Raji (cell line): ENCODE measurements around the gene TLE3.
A peak's percentile ranks its signal among the peaks of the same experiment; 100 is the strongest.

ENCODE experiments used
- POLR2A ChIP-seq: IDR thresholded peaks from 2 replicates; pipeline ENCODE4 v1.6.1; 2011; ENCODE audit warnings: low read depth, low read length, control low read depth; ENCODE audit not compliant: insufficient read depth

TLE3 gene

DNA sequence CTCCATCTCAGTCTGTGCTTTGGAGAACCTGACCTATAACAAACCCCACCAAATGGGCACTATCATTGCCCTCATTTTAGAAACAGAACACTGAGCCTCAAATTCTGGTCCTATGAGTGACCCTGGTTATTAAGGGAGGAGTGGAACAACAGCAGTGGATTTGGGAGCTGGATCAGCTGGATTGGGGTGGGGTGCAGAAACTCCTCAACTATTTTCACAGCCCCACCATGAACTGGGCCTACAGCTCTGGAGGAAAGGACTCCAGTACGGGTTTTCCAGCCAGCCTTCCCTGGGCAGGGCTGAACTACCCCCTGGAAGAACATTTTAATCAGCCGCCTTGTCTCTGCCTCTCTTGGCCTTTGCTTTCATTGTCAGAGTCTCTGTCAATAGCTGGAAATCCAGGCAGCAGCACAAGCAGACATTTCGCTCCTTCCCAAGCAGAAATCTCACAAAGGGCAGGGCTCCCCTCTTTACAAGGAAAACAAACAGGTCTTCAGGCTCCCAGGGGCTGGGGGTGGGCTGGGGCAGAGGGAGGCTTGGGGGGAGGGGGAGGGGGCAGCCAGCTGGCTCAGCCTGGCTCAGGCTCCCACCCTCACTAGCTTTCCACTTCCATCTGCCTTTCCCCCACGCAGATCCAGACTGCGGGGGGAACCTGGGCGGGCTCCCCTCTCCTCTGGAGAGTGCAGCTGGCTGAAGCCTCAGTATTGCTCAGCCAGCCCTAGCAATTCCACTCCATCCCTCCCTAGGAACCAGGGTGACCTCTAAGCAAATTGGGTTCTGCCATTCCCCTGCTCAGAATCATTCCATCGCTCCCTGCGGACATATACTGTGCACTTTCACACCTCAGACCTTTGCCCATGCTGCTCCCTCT is 13.7 kb upstream of the TLE3 start:
- TF ChIP-seq POLR2A: no peak

DNA sequence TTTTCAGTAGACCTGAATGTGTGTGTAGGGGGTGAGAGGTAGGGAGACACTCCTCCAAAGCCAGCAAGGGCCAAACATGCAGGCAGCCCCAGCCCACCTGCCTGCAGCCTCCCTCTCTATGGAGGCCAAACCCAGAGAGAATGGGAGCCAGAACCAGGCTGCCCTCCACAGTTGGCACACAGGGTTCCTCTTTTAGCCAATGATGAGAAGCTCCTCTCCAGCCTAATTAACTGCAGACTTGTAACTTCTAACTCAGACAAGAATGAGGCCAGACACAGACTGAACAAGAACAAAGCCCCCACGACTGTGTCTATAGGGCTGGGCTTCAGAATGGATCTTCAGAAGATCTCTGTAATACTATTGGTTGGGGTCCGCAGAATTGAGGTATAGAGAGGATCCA is 12.3 kb upstream of the TLE3 start:
- TF ChIP-seq POLR2A: no peak

DNA sequence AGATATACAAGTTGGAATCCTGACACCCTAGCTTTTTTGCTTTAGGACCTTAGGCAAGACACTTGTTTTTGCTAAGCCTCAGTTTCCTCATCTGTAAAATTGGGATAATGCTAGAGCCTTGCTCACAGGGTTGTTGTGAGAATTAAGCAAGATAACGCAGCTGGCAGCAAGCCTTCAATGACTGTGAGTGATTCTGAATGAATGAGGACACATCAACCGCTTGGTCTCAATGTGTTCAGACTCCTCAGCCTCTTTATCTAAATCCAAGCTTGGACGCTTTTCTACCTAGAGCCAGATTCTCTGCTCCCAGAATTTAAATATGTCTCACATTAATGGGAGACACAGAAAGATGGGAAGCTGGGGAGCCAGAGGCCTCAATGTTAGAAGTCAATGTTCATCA is 11.8 kb upstream of the TLE3 start:
- no peak for TF ChIP-seq POLR2A

DNA sequence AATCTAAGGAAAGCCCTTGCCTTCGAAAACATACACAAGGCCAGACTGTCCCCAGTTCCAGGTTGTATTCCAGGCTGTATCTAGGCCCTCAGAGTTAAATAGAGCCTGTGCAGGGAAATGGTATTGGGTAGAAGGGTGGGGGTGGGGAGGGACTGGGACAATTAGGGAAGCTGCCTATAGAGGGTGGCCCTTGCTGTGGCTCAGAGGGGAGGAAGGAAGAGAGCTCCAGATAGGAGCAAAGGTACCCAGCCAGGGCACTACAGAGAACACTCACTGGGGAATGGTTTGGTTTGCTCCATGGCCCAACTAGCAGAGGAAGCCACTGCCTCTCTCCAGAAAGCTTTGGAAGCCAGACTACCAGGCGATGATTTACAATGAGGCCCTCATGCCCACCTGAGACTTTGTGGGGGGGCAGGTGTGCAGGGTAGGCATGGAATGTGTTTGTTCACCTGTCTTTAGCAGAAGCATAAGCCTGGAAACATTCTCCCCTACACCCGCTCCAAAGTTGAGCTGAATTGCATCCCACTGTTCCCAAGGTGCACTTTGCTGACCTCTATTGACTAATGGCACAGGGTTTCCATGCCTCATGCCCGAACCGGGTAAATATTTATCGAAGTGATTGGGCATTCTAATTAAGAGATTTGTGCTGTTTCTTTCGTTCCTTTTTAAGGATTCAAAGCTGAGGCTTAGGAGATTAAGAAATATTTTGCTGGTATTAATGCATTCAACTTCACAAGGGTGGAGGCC is 6.3 kb upstream of the TLE3 start:
- no peak for TF ChIP-seq POLR2A

DNA sequence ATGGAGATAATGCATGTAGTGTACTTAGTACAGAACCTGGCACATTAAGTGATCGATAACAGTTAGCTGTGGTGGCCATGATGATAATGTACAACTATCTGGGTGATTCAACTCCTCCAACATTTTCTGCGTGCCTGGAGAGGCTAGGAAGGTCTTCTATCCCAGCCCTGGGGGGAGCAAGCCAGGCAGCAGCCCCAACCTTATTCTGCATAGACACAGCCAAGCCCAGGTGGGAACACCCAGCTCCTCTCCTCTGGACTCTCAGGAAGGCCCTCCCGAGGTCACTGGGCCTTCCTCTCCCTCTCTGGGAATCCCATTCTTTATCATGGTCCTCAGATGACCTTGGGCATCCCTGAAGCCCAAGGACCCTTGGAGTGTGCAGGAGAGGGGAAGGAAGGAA is 5.1 kb upstream of the TLE3 start:
- no peak for TF ChIP-seq POLR2A

DNA sequence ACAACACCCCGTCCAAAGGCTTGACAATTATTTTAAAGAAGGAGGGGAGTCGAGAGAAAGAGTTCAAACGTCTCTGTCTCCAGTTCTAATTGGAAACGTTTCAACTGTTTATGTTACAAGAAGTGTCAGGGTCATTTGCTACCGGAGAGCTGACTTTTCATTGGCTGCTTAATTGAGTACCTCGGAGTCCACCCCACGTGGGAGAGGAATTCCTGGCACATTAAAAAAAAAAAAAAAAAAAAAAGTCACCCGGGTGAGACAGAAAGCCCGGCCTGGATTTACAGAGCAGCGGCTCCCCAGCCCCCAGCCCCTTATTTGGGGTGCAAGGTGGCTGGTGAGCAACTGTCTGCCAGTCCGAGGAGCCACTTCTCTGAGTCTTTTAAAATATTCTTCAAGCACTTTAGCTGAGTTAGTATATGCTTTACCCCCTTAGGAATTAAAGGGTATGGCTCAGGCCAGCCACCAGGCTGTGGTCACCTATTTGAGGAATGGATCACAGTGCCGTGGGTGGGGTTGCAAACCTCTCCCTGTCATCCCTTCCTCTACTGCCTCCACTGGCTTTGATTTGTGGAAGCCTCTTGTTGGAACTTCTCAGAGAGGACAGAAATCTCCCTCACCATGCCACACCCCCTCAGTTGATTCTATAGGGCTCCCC is 3.9 kb upstream of the TLE3 start:
- TF ChIP-seq POLR2A: no peak

DNA sequence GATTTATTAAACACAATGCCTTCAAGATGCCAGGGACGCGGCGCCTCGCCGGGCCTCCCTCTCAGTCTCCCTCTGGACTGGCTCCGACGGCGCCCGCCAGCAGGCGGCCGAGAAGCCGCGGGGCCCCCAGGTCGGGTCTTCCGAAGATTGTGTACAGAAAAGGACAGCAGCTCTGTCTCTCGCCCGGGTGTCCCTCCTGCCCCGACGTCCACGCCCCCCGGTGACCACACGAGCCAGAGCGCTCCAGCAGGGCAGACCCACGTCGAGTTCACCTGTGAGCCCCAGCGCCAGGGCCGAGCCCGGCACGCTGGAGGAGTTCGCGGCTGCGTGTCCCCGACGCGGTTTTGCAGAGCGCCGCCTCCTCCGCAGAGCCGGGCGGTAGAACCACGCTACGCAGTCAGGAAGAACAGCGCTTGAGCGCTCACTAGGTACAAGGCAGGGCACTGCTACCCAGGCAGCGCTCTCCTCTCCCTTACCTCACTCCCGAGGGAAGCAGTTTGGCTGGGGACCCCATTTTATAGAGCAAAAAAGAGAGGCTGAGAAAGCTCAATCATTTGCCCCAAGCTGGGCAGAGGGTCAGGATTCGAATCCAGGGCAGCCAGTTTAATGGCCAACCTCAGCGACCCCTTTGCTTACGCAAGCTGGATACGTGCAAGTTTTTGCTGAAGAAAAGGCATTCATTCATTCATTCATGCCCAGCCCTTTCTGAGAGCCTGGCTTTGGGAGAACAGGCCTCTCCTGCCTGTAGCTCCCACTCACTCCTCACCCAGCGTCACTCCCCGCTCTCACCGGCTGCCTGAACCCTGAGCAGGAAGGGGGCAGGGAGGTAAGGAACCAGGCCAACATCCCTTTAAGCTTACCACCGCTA is 3.0 kb upstream of the TLE3 start:
- peak; percentile 37; the same call in 1 of the 2 replicates for TF ChIP-seq POLR2A

DNA sequence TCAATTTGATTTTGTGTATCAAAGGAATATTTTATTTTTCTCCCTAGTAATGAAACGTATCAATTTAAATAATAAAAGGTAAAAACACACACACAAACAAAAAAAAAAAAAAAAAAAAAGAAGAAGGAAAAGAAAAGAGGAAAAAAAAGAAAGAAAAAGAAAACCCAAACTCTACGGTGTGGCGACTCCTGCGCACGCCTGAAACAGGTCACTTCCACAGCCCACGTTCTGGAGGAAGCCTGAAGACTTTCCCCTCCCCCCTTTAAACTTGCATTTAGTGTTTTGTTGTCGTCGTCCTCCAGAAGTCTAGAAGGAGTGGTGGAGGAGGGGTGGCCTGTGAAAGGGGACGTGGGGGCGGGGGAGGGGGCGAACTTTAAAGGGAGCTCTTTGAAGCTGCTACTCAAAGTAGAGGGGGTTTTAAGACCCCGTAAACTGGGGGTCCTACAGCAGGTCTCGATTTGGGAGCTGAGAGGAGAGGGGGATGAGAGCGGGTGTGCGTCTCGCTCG is 2.3 kb upstream of the TLE3 start:
- TF ChIP-seq POLR2A: no peak

DNA sequence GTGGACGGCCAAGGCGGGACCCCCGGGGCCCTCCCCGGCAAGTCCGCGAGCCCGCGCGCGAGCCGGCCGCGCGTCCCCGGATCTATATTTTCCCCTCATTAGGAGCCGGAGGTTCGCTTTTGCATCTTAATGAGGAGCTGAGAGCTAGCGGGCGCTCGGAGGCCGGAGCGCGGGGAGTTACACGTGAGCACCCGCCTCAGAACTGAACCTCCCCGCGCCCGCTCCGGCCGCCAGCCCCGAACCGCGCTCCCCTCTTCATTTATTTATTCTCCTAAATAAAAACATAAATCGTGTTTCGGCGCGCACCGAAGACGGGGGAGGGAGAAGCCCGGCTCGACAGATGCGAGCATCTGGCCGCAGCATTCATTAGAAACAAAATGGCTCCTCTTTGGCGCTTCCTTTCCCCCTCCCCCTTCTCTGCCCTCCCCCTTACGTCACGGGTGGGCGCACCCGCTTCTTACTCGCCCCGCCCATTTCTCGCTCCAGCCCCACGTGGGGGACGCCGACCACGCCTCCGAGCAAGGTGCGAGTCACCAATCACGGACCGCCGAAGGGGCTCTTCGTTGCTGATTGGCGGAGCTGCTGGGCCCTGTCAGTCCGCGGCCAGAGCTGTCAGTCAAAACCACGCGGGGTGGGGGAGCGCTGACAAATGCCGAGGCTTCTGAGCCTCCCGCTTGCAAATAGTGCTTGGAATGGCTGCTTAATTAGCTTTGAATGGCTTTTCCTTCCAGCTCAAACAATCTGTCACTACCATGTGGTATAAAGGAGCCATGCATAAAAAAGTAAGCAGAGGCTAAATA is 1.6 kb upstream of the TLE3 start:
- peak; percentile 91 for TF ChIP-seq POLR2A

DNA sequence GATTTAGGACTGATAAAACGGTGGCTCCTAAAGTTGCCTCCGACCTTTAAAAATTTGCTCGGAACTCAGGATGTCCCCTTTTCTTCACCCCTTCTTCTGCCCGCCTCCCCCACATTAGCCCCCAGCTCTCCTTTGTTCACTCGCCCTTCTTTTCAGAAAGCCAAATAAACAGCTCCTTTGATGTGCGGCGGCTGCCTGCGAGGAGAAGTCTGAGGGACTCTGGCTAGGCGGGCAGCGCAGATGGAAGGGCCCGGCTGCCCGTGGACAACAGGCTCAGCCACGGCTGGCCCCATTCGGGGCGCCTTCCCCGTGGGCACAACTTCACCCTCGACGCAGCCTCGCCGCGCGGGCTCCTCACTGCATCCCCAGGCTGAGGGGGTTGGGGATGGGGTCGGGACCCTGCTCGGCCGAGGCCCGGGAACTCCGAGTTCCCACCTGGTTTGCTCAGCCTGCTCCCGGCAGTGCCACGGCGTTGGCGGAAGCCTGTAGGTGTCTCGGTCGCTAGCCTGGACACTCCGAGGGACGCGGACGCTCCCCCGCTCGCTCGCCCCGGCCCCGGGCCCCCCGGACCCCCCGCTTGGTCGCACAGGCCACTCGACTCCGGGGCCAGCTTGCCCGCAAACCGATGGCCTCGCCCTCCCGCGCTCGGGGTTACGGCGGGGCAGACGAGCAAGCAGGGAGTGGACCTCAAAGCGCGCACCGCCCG is 897 bp upstream of the TLE3 start:
- TF ChIP-seq POLR2A: no peak

DNA sequence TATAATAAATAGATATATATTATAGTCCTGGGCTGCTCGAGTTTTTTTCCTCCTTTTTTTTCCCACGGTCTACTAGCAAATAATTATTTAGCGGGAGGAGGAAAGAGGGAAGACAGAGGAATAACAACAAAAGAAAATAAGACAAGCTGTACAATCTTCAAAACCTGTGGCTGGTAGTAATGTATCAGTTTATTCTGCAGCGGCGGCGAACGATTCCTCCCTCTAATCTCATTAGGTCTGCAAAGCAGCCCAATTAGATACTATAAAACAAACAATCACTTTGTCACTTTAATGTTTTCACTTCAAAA is 390 bp upstream of the TLE3 start:
- no peak for TF ChIP-seq POLR2A

DNA sequence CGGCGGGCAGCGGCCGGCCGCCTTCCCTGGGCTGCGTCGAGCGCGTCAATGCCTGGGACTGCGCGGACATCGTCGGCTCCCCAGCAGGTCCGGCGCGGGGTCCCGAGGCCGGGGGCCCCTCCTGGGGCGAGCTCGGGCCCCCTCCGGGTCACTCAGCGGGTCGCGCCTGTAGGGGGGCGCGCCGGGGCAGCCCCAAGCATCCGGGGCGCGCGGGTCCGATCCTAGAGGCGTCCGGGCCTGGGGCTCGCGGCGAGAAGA is 725 bp downstream of the TLE3 start:
- TF ChIP-seq POLR2A: no peak

DNA sequence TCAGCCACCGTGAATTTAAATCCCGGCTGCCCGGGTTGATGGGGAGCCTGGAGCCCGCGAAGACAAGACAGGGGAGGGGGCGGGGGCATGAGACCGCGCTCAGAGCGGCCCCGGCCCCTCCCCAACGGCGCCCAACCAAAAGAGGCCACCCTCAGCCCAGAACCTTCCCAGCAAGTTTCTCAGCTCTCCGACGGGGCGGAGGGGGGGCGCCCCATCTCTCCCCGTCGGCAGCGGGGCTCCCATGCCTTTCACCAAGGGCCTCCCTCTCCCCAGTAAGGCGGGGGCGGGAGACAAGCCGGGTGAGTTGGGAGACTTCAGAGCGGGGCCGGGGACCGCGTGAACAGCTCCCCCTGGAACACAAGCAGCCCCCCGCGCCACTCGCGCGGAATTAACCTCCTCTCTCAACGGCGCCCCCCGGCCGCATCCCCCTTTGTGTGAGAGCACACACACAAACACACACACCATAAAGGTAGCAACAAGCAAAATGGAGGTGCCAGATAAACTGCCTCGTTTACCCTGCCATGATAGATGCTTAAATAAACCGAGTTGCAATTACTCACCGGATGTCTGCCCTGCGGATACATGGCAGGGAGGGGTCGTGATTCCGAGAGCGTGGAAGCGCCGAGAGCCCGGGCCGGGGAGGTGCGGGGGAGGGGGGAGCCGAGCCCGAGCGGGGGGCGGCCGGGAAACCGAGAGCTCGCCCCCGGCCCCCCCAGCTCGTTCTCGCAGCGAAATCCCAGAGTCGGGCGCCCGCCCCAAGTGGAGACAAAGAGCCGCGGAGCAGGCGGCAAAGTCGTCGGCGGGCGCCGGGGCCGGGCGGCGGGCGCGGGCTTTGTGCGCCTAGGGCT is 1.3 kb downstream of the TLE3 start:
- TF ChIP-seq POLR2A: peak; percentile 31; the same call in 1 of the 2 replicates
